Prostate gland (tissue), 2 donors: ENCODE data around the gene CADPS. TPM values are rescaled to one million over a fixed set of nuclear protein-coding genes. Genes with fewer than 3 reads are reported as not detected.

ENCODE experiments used
- DNase-seq: peaks from one replicate; pipeline ENCODE4 v3.0.0-alpha.2; 2019; ENCODE audit warnings: low spot score
- H3K27ac ChIP-seq, 2 donors: fragments of 200-600 bp; sonication (generic); 2 replicates each; pipeline ENCODE4 v1.5.1; 2017 to 2019
- H3K27me3 ChIP-seq: fragments of 200-600 bp; sonication (generic); replicated peaks from 2 replicates; pipeline ENCODE4 v1.5.1; 2019; ENCODE audit not compliant: insufficient read depth
- H3K36me3 ChIP-seq, 2 donors: fragments of 200-600 bp; sonication (generic); 1 replicate in 1 of 2; 2 replicates in 1 of 2; pipeline versions ENCODE4 v1.5.1 to v1.8.1; 2017 to 2019
- H3K4me1 ChIP-seq: fragments of 200-600 bp; sonication (generic); replicated peaks from 2 replicates; pipeline ENCODE4 v1.5.1; 2019
- H3K4me3 ChIP-seq, 2 donors: fragments of 200-600 bp; sonication (generic); 2 replicates each; pipeline ENCODE4 v1.5.1; 2017 to 2019
- H3K9me3 ChIP-seq: fragments of 200-600 bp; sonication (generic); 2 replicates; pipeline ENCODE4 v1.5.1; 2017
- POLR2A ChIP-seq: fragments of 450-650 bp; IDR thresholded peaks from one replicate; pipeline ENCODE4 v1.6.1; 2016; ENCODE audit warnings: antibody characterized with exemption, mild to moderate bottlenecking
- POLR2AphosphoS5 ChIP-seq: sonication (generic); formaldehyde crosslinking; IDR thresholded peaks from one replicate; pipeline ENCODE4 v1.6.1; 2017; ENCODE audit warnings: antibody characterized with exemption
- WGBS: methylation state at CpG from one replicate; pipeline ENCODE4 v1.1.5; 2018; 5-methylcytosine and 5-hydroxymethylcytosine counted together
- intact Hi-C: fragments of 100-400 bp; cut with DNase I; formaldehyde crosslinking; loops from one replicate; pipeline ENCODE4 v1.14.2; 2022
- total RNA-seq, 2 donors: library from RNA; depleted of rRNA; stranded (reverse); fragments of >200 nt; gene quantifications; one replicate each; pipeline ENCODE4 v1.1.0, GENCODE V29; 2016
- TF ChIP-seq, protein P1 (sequence below), 4 experiments: fragments of 200-600 bp in 2 of 4; fragments of 450-650 bp in 2 of 4; sonication (generic) in 2 of 4; IDR thresholded peaks; 1 replicate in 3 of 4; 2 replicates in 1 of 4; pipeline ENCODE4 v1.5.1; 2016 to 2019; ENCODE audit warnings: antibody characterized with exemption in 4 of 4, mild to moderate bottlenecking in 2 of 4, moderate library complexity in 2 of 4

CADPS gene
- total RNA-seq, 2 donors from 2014 or later, result 4.0 to 7.7 TPM

DNA sequence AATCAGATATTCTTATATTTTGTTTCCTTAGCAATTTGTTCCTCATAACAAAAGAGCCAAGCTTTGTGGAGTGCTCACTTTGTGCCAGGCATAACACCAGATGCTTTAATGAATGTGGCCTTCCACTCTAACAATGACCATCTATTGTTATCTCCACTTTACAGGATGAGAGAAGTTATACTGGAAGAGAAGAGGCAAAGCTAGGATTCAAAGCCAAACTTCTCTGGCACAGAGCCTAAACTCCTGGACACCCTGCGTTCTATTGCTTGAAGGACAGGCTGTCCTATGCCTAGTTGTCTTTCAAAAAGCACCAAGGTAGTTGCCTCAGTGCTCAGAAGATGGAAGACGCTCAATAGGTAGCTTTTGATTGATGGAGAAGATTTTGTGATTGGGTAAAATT, 378.7 kb downstream of the CADPS start:
- 46% methylated on average over 2 of the region's 2 CpGs for WGBS
- no peaks in the 10 kb centered on the region for H3K4me1 ChIP-seq
- H3K4me3 ChIP-seq, result no peak overlapping the region
- no peak overlapping the region for H3K27ac ChIP-seq
- no peaks in the 10 kb centered on the region for H3K27me3 ChIP-seq
- intact Hi-C loops, result no loop called here
- H3K9me3 ChIP-seq, result no peaks in the 10 kb centered on the region
- H3K36me3 ChIP-seq, result no peaks in the 10 kb centered on the region
- DNase-seq, result no peak
- no peak for TF ChIP-seq POLR2AphosphoS5
- TF ChIP-seq, protein P1, sequence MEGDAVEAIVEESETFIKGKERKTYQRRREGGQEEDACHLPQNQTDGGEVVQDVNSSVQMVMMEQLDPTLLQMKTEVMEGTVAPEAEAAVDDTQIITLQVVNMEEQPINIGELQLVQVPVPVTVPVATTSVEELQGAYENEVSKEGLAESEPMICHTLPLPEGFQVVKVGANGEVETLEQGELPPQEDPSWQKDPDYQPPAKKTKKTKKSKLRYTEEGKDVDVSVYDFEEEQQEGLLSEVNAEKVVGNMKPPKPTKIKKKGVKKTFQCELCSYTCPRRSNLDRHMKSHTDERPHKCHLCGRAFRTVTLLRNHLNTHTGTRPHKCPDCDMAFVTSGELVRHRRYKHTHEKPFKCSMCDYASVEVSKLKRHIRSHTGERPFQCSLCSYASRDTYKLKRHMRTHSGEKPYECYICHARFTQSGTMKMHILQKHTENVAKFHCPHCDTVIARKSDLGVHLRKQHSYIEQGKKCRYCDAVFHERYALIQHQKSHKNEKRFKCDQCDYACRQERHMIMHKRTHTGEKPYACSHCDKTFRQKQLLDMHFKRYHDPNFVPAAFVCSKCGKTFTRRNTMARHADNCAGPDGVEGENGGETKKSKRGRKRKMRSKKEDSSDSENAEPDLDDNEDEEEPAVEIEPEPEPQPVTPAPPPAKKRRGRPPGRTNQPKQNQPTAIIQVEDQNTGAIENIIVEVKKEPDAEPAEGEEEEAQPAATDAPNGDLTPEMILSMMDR (IDR thresholded peaks at IDR 0.05), result no peak
- TF ChIP-seq POLR2A, result no peak

DNA sequence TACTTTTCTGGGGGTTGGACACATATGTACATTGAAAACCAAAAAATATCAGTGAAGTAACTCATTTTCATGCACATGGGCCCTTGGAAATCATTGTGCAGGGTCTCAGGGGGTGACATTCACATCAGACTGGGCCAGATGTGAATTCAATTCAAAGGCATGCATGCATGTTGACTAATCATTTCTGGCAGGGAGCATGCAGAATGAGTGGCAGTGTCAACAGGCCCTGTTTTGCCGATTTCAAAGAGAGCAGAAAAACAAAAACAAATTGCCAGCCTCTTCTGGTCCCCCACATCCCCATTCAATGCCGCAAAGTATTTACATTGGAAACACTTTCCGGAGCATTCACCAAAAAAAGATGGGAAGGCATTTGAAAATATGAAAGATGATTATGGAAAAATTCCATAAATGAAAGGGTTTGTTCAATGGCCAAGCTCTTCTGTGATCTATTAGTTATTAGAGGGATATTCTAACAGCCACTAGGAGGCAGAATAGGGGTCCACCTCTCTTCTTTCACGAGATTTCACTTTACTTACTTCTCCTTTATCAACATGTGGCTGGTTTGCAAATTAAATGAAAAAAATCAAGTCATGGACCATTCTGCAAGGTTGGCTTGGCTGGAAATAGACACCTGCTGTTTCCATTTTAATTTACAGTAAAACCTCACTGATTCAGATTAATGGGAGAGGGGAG, 382.0 kb downstream of the CADPS start:
- no peak for DNase-seq
- Histone ChIP-seq H3K36me3 (no peaks in the 10 kb centered on the region), H3K27ac (no peak overlapping the region), H3K4me1 (no peaks in the 10 kb centered on the region), H3K4me3 (no peak overlapping the region), H3K27me3 (no peaks in the 10 kb centered on the region), H3K9me3 (no peaks in the 10 kb centered on the region)
- intact Hi-C loops, result no loop called here
- WGBS, result 78% methylated on average over 4 of the region's 4 CpGs
- TF ChIP-seq POLR2AphosphoS5, result no peak
- TF ChIP-seq, protein P1 (IDR thresholded peaks at IDR 0.05), result no peak
- no peak for TF ChIP-seq POLR2A

DNA sequence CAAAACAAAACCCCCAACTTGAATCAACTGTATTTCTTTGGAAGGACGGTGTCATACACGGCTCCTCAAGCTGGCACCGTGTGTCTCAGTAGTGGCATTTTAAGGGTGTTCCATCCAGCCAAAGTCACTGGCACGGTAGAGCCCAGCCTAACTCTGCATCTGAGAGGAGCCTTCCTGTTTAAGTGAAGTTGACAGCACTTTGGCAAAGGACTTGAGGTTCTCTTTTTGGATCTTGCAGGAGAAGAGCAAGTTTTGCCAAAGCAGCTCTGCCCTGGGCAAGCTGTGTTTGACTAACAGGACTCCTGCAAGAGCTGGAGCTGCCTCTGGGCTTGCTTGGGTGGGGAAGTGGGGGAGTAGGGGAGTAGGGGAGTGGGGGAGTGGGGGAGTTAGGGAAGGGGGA, 392.3 kb downstream of the CADPS start:
- DNase-seq, result no peak
- 29% methylated on average over 4 of the region's 4 CpGs for WGBS
- Histone ChIP-seq H3K27me3 (no peaks in the 10 kb centered on the region), H3K9me3 (no peaks in the 10 kb centered on the region), H3K36me3 (no peaks in the 10 kb centered on the region), H3K27ac (no peak overlapping the region), H3K4me1 (no peaks in the 10 kb centered on the region), H3K4me3 (no peak overlapping the region)
- no peak for TF ChIP-seq POLR2AphosphoS5
- TF ChIP-seq POLR2A, result no peak
- TF ChIP-seq, protein P1 (IDR thresholded peaks at IDR 0.05), result no peak
- intact Hi-C loops, result no loop called here

DNA sequence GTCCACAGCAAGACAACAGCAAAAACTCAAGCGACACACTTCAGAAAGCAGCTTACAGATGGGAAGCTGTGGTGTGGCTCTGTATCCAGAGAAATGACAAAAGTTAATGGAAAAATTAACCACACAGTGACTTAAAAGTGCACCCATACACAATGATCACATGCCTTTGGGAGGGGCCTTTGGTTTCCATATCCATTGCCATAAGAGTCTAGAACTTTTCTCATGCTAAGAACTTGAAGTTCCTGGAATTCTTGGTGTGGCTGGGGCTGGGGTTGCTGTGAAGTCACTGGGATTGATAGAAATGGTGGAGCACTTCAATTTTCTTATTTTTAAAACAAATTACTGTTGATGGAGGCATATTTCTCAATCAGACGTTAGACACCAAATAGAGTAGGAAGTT, 393.3 kb downstream of the CADPS start:
- WGBS, result 83% methylated on average over 2 of the region's 2 CpGs
- intact Hi-C loops, result no loop called here

More for the DNA sequence above, 393.3 kb downstream of the CADPS start:
- TF ChIP-seq, protein P1 (IDR thresholded peaks at IDR 0.05), result no peak
- TF ChIP-seq POLR2AphosphoS5 (no peak), POLR2A (no peak)
- Histone ChIP-seq H3K9me3 (no peaks in the 10 kb centered on the region), H3K4me3 (no peak overlapping the region), H3K36me3 (no peaks in the 10 kb centered on the region), H3K27me3 (no peaks in the 10 kb centered on the region), H3K27ac (no peak overlapping the region), H3K4me1 (no peaks in the 10 kb centered on the region)
- DNase-seq, result no peak
